Epithelial cell of proximal tubule (primary cell): Measurements from ENCODE around the gene ASCC3. TPM values are rescaled to one million over a fixed set of nuclear protein-coding genes. Genes with fewer than 3 reads are reported as not detected.

Source experiments
- DNase-seq: peaks from one replicate; pipeline ENCODE4 v3.0.0-alpha.2; 2011; ENCODE audit warnings: low read depth
- H3K4me3 ChIP-seq: 2 replicates; pipeline ENCODE4 v1.5.1; 2011; ENCODE audit warnings: low read depth, mild to moderate bottlenecking, low read length
- total RNA-seq: library from RNA; depleted of rRNA; stranded (reverse); fragments of >200 nt; gene quantifications from 2 replicates; pipeline ENCODE4 v1.2.3, GENCODE V29; 2015
- TF ChIP-seq, protein P1 (sequence below): conservative IDR thresholded peaks from 2 replicates; pipeline ENCODE4 v1.5.1; 2012; ENCODE audit warnings: low read depth, mild to moderate bottlenecking, low read length

The ASCC3 gene
- total RNA-seq, 1 donor from 2014 or later: 28.6 TPM

DNA sequence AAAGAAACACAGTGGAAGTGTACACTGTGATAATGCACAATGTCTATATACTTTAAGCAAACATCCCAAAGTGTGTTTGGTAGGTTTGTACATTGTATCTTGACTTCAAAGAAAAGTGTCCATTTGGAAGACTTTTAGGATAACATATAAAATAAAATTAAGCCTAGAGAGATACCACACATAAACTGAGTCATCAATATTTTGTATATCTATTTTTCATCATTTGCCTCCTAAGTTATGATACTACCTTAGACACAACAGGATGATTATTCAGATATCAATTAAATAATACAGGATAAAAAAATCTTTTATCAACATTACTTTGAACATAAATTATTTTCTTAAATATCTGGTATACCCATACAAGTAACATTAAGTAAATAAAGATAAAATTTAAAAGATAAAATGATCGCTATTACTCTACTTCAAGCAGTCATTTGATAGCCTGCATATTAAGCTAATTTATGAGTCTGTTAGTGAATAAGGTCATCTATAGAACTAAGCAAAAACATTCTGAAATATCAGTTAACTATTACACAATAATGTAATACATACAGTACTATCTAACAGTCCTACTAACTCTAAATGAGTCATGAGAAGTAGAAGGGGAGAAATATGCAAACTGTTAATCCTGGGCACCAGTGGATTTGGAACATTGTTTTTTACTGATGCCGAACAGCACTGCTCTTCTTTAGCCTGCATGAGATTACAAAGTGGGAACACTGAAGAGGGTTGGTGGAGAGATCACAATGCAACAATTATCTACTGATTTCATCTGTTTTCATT is 258.0 kb downstream of the ASCC3 start:
- TF ChIP-seq, protein P1, sequence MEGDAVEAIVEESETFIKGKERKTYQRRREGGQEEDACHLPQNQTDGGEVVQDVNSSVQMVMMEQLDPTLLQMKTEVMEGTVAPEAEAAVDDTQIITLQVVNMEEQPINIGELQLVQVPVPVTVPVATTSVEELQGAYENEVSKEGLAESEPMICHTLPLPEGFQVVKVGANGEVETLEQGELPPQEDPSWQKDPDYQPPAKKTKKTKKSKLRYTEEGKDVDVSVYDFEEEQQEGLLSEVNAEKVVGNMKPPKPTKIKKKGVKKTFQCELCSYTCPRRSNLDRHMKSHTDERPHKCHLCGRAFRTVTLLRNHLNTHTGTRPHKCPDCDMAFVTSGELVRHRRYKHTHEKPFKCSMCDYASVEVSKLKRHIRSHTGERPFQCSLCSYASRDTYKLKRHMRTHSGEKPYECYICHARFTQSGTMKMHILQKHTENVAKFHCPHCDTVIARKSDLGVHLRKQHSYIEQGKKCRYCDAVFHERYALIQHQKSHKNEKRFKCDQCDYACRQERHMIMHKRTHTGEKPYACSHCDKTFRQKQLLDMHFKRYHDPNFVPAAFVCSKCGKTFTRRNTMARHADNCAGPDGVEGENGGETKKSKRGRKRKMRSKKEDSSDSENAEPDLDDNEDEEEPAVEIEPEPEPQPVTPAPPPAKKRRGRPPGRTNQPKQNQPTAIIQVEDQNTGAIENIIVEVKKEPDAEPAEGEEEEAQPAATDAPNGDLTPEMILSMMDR: no peak
- no peak overlapping the region for H3K4me3 ChIP-seq
- DNase-seq: no peak

DNA sequence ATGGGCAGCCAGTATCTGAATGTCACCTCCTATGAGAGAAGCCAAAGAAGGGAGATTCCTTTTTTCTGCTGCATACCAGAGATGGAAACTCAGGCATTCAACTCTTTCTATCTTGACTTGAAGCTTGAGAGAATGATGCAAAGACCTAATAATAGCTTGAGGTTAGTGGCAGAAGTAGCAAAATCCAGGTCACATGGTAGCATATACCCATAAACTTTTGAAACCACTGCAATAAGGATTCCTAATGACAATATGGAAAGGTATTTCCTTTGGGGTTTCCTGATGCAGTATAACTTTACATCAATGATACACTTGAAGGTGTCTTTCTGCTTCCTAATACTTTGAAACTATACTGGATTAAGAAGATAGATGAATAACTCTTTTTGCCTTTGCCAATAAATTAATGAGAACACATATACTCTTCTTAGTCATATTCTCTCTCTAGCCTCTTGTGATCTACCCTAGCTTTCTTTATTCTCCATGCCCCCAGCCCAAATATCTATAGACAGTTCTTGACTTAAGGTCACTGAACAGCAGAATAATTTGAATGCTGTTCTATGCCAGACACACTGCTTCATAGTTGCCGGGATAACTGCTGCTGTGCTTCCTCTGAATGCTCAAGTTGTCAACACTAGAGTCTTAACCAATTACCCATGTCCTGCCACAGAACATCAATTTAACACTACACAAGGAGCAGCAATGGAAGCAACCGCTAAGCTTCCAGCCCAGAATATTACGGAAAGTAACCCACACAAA is 260.9 kb downstream of the ASCC3 start:
- TF ChIP-seq, protein P1: no peak
- H3K4me3 ChIP-seq: no peak overlapping the region
- DNase-seq: no peak

DNA sequence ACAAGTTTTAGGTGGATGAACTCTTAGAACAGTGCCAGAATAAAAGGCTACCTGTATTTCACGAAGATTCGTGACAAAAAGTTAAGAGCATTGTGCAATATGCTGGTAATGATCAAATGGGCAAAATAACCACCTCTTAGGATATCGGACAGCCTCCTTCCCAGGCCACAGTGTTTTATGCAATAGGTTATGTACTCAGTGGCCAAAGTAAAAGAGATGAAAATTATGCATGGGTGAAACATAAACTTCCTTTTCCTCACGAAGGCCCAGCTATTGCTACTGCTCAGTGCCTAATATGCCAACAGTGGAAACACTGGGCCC is 262.8 kb downstream of the ASCC3 start:
- H3K4me3 ChIP-seq: no peak overlapping the region
- TF ChIP-seq, protein P1: no peak
- DNase-seq: no peak

DNA sequence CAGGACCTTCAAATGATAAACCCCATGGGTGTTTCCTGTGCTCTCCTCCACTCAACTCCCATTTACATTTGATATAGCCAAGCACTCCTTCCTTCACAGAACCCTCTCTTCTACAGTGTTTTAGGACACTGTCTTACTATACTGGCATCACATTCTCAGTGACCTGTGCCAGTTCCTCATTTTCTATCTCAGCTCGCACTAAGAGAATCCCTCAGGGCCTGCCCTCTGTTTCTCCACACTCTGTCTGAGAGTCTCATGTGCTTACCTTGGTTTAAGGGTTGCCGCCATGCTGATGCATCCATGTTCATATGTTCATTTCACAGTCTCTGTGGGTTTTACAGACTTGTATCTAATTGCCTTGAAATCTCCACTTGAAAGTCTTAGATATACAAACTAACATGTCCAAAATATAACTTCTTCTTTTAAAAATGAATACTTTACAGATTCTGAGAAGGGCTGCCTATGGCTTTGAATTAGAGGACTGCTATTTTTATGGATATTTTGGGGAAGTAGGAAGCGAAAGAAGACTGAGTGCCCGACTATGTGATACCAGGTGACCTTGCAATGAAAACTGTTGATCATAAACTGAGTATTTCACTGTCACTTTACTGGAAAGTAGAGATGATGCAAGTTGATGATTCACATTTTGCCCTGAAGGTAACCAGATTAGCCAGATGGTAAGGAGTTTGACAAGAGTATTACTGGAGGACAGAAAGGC is 263.3 kb downstream of the ASCC3 start:
- peak; percentile 27 for DNase-seq
- no peak overlapping the region for H3K4me3 ChIP-seq

DNA sequence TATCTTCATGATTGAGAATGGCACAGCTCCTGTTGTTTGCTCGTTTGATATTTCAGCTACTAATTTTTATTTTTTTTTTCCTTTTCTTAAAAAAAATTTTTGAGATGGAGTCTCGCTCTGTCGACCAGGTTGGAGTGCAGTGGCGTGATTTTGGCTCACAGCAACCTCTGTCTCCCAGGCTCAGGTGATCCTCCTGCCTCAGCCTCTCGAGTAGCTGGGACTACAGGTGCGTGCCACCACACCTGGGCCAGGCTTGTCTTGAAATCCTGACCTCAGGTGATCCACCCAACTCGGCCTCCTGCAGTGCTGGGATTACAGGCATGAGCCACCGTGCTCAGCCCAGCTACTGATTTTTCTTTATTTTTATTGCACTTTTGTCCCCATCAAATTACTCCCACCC is 266.2 kb downstream of the ASCC3 start:
- H3K4me3 ChIP-seq: no peak overlapping the region
- TF ChIP-seq, protein P1: no peak
- DNase-seq: no peak

More for the DNA sequence above, 263.3 kb downstream of the ASCC3 start:
- TF ChIP-seq, protein P1: no peak

DNA sequence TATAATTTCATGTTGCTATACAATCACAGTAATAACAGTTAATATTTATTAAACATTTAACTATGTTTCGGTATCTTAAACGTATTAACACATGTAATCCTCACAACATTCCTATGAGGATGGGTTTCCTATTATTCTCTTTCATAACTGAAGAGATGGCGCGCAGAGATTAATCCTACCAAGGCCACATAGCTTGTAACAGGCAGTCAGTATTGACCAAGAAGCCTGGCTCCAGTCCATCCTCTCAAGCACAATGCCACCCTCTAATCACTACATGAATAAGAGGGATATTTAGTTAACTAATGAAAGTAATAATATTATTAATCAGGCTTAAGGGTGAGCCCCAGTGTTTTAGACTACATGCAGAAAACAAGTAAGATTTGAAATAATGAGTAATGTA is 266.7 kb downstream of the ASCC3 start:
- TF ChIP-seq, protein P1: no peak
- no peak for DNase-seq
- H3K4me3 ChIP-seq: no peak overlapping the region
